Measurements from ENCODE around the gene EVC. TPM values are rescaled to one million over a fixed set of nuclear protein-coding genes. Genes with fewer than 3 reads are reported as not detected.

Gene EVC
- total and polyA plus RNA-seq, 2 of the 8 experiments (the other 6 are each of a cell fraction or from before 2014, with no cell fraction given), result 2.6 to 9.8 TPM

- 86% methylated on average over 6 of the region's 6 CpGs; no CpG with 5 or more reads in 1 of the 2 experiments for WGBS, 2 experiments (ENCODE audit: extremely low coverage in 1 of 2, insufficient coverage in 1 of 2, insufficient read length in 1 of 2, insufficient replicate concordance in 2 of 2, low coverage in 1 of 2, low lambda C conversion rate in 2 of 2, missing lambda C conversion rate in 1 of 2)
- CTCF ChIA-PET (ENCODE audit: partially characterized antibody), result interaction anchor here (1.2 to 1.5 kb wide), 3 partner anchors 11 to 383 kb away, joined by 3 to 5 read pairs (median 4); no protein-coding TSS in a partner anchor
- POLR2A ChIA-PET (ENCODE audit: partially characterized antibody), result interaction anchor here (1.0 kb wide), 1 partner anchor 10 kb away, joined by 3 read pairs; no protein-coding TSS in a partner anchor
- TF ChIP-seq RXRA (IDR thresholded peaks at IDR 0.05; ENCODE audit: insufficient read depth, low read depth, low read length) (no peak), SAP30 (IDR thresholded peaks at IDR 0.05; ENCODE audit: insufficient read depth, insufficient replicate concordance, low read length) (no peak), JUN (IDR thresholded peaks at IDR 0.05; ENCODE audit: low read depth, low read length) (no peak), ATF3 (IDR thresholded peaks at IDR 0.05; ENCODE audit: insufficient read depth, low read depth, low read length) (no peak), POLR2A (IDR thresholded peaks at IDR 0.05; ENCODE audit: control extremely low read depth in 1 of 2, low read depth in 2 of 2, low read length in 2 of 2) (no peak), POLR2AphosphoS5 (IDR thresholded peaks at IDR 0.05; ENCODE audit: low read depth, low read length) (no peak), KDM1A (IDR thresholded peaks at IDR 0.05; ENCODE audit: borderline replicate concordance, low read length) (no peak), SIRT6 (IDR thresholded peaks at IDR 0.05; ENCODE audit: low read length) (no peak), BCL11A (IDR thresholded peaks at IDR 0.05; ENCODE audit: low read depth in 2 of 2, low read length in 2 of 2) (no peak), TAF7 (optimal IDR thresholded peaks at IDR 0.05; ENCODE audit: borderline replicate concordance, low read depth, low read length) (no peak)
These were observed 72.0 kb downstream of the EVC start for GRCh38 chr4:5782829-5783476.

More at GRCh38 chr4:5782829-5783476, 72.0 kb downstream of the EVC start:
- Histone ChIP-seq H3K27ac (ENCODE audit: low read depth, low read length) (no peak overlapping the region), H2BK15ac (ENCODE audit: low read length) (0 out of 2 replicates have a peak overlapping the region, but pooled peaks have one; percentile 5), H4K91ac (replicated peaks; ENCODE audit: insufficient read length, low read length) (peak overlapping the region; percentile 15), H3K56ac (replicated peaks; ENCODE audit: insufficient read length, low read depth, low read length) (no peak overlapping the region), H2AFZ (ENCODE audit: low read length) (no peak overlapping the region), H2BK120ac (replicated peaks; ENCODE audit: low read depth, low read length) (no peak overlapping the region), H2BK12ac (ENCODE audit: low read depth, low read length) (no peak overlapping the region), H3K9me3 (ENCODE audit: insufficient read depth in 2 of 2, low read depth in 1 of 2, low read length in 1 of 2) (no peaks in the 10 kb centered on the region), H2BK5ac (ENCODE audit: low read depth, low read length) (peak overlapping the region; percentile 68; the same call in 1 of the 2 replicates), H3K36me3 (ENCODE audit: control insufficient read depth in 2 of 4, insufficient read depth in 4 of 4, low read length in 3 of 4) (peaks cover 0 to 4% (median 4%) of the 10 kb centered on the region in 4 experiments; a peak in 4 of 8 replicates), H3K9ac (replicated peaks in 1 of 4; ENCODE audit: extremely low read depth in 1 of 4, low read depth in 3 of 4, low read length in 3 of 4) (no peak overlapping the region), H3K23me2 (ENCODE audit: low read depth, low read length) (peaks cover 3% of the 10 kb centered on the region), H3K4me2 (ENCODE audit: insufficient read depth in 1 of 2, low read depth in 2 of 2, low read length in 2 of 2) (no peak overlapping the region), H3K4me3 (ENCODE audit: extremely low read depth in 1 of 4, insufficient read depth in 2 of 4, low read depth in 3 of 4, low read length in 4 of 4) (no peak overlapping the region), H2AK5ac (ENCODE audit: low read depth, low read length) (0 out of 2 replicates have a peak overlapping the region, but pooled peaks have one; percentile 60), H3K79me1 (ENCODE audit: low read depth, low read length) (no peaks in the 10 kb centered on the region), H3K14ac (ENCODE audit: insufficient read length) (no peak overlapping the region), H4K20me1 (replicated peaks in 1 of 2; ENCODE audit: control insufficient read depth in 1 of 2, insufficient read depth in 2 of 2, low read length in 2 of 2) (peaks cover 0 to 5% of the 10 kb centered on the region in 2 experiments), H3K4ac (replicated peaks; ENCODE audit: insufficient read length, low read depth, low read length) (peak overlapping the region; percentile 54), H3K79me2 (ENCODE audit: control insufficient read depth in 1 of 2, insufficient read depth in 2 of 2, low read length in 2 of 2) (no peaks in the 10 kb centered on the region), H3K23ac (ENCODE audit: insufficient read length) (no peak overlapping the region), H4K5ac (ENCODE audit: insufficient read length, low read depth, low read length) (no peak overlapping the region), H3K27me3 (replicated peaks in 1 of 4; ENCODE audit: control insufficient read depth in 3 of 4, extremely low read depth in 1 of 4, insufficient read depth in 3 of 4, low read length in 3 of 4) (no peaks in the 10 kb centered on the region), H3K18ac (ENCODE audit: extremely low read depth, low read length) (no peak overlapping the region), H2BK20ac (ENCODE audit: low read length) (no peak overlapping the region), H4K8ac (ENCODE audit: extremely low read depth, insufficient read depth, low read length) (no peak overlapping the region), H3K4me1 (replicated peaks in 1 of 4; ENCODE audit: control insufficient read depth in 3 of 4, insufficient read depth in 4 of 4, low read length in 3 of 4) (peaks cover 0 to 2% (median 1%) of the 10 kb centered on the region in 4 experiments; a peak in 1 of 7 replicates)
- no peak for FAIRE-seq
- peak in 1 of 2 experiments; percentile 37 for DNase-seq (ENCODE audit: low read depth in 1 of 2, low spot score in 2 of 2)

All from H1 (cell line).